GM10266 (cell line): ENCODE data around the gene MYRFL.

ENCODE experiments used
- DNase-seq: peaks from one replicate; pipeline ENCODE4 v3.0.0; 2012; ENCODE audit errors: extremely low spot score
- CTCF ChIP-seq: IDR thresholded peaks from 2 replicates; pipeline ENCODE4 v1.5.1; 2012; ENCODE audit warnings: mild to moderate bottlenecking, low read depth; ENCODE audit not compliant: control insufficient read depth, insufficient read depth; ENCODE audit errors: missing control alignments

The MYRFL gene

GRCh38 chr12:69947897-69948296, 122.9 kb downstream of the MYRFL start:
- DNase-seq = no peak
- TF ChIP-seq CTCF = no peak

DNA sequence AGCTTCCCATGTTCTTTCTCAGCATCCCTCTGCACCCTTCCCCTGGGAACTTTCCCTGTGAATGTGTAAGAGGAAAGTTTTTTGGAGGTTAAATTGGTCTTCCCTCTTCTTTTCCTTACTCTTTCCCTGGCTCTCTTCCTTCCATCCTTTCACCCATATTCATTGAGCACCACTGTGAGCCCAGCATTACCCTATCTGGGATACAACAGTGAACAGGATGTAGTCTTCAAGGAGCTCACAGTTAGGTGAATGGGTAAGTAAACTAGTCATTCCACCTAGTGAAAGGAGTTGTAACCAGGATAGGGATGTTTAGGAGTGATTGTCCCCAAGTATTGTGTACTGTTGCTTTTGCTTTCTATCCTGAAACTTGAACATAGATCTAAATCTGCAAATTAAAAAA, 123.8 kb downstream of the MYRFL start:
- no peak for TF ChIP-seq CTCF
- DNase-seq = no peak

- TF ChIP-seq CTCF = no peak
- DNase-seq = no peak
Observed at GRCh38 chr12:69949311-69950002, 124.4 kb downstream of the MYRFL start.

GRCh38 chr12:69951108-69951507, 126.1 kb downstream of the MYRFL start:
- no peak for DNase-seq
- no peak for TF ChIP-seq CTCF

DNA sequence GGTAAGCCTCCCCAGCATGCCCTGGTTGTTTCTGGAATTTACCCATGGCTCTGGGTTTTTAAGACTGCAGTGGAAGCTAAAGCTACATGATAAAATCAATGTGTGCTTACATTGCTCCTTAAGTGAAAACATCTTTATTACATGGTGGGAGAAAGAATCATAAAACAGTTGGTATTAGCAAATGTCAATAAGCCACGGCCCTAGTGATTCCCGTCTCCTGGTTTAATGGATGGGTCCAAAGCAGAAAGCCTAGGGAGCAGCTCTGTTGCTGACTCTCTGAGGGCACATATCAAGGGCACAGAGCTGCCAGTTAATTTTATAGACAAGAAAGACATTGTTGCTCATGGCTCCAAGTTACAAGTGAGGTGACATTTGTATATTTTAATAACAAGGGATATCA, 127.9 kb downstream of the MYRFL start:
- TF ChIP-seq CTCF = no peak
- no peak for DNase-seq

- TF ChIP-seq CTCF = no peak
- DNase-seq = no peak
Observed at GRCh38 chr12:69961246-69961645, 136.2 kb downstream of the MYRFL start.

DNA sequence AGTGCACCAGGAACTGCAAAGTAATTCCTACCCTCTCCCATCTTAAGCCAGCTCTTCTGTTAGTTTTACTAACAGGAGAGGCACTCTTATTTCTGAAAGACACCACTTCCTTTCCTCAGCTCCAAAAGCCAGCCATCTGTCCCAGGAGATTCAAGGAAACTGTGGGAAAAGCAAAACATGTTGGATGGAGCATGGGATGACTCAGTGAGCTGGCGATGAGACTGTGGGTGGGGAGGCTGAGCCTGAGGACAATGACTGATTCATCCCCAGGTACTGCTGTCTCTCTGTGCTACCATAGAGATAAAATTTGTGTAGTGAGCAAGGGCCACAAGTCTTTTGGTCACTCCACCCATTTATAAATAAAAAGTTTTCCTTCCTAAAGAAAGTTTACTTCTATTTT, 141.4 kb downstream of the MYRFL start:
- TF ChIP-seq CTCF = no peak
- no peak for DNase-seq
